Jurkat, Clone E6-1 (cell line): ENCODE data around the gene KCNJ18.
"Not testable (repeated sequence)": the region's sequence is repeated elsewhere in the genome, so short reads cannot be mapped to it uniquely, and the experiment has no call there.

Source experiments
- DNase-seq: peaks from one replicate; pipeline ENCODE4 v3.0.0-alpha.2; 2011; ENCODE audit warnings: low read depth, low spot score
- H3K4me3 ChIP-seq: 2 replicates; pipeline ENCODE4 v1.5.1; 2011; ENCODE audit warnings: mild to moderate bottlenecking, low read length, control low read depth, moderate library complexity

The KCNJ18 gene

DNA sequence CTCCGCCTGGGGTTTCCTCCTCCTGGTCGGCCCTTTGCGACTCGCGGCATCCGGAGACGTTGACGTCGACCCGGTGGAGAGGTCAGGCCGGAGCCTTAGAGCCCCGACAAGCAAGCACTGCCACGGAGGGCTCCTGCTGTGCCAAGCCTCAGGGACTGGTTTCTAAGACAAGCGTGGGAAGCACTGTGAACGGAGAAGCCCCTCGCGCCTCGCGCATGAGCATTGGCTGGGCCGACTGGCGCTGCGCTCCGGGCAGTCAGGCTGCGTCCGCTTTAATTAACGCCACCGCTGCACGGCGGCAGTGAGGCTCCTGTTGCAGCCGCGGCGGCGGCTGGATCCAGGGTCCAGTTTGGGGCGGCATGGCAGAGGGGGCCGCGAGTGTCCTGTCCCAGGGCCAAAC, 10.2 kb upstream of the KCNJ18 start:
- not testable (repeated sequence) for DNase-seq, H3K4me3 ChIP-seq

DNA sequence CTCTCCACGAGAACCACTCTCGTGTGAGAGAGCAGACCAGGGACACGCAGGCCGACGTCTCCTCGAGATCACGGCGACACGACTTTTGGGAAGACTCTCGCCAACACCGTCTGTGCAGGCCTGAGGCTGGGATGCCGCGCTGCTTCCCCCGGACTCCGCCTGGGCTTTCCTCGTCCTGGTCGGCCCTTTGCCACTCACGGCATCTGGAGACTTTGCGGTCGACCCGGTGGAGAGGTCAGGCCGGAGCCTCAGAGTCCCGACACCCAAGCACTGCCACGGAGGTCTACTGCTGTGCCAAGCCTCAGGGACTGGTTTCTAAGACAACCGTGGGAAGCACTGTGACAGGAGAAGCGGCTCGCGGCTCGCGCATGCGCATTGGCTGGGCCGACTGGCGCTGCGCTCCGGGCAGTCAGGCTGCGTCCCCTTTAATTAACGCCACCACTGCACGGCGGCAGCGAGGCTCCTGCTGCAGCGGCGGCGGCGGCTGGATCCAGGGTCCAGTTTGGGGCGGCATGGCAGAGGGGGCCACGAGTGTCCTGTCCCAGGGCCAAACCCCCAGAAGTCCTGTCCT, 9.1 kb upstream of the KCNJ18 start:
- DNase-seq, H3K4me3 ChIP-seq: not testable (repeated sequence)

DNA sequence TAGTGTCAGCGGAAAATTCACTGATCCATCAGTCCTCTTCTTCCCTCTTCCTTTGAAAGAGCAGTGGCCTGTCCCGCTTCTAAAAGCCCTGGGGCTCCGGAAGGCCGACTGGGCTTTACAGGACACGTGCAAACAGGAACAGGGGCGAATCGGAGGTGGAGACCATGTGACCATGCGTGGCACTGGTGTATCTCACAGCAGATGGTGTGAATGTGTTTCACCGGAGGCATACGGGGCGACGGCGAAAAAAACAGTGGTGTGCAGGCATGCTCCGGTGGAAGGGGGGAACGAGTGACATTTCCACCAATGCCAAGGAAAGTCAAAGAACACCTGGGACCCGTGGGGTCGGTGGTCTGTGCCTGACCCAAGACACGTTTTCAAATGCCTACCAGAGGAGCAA, 8.4 kb upstream of the KCNJ18 start:
- DNase-seq, H3K4me3 ChIP-seq: not testable (repeated sequence)

DNA sequence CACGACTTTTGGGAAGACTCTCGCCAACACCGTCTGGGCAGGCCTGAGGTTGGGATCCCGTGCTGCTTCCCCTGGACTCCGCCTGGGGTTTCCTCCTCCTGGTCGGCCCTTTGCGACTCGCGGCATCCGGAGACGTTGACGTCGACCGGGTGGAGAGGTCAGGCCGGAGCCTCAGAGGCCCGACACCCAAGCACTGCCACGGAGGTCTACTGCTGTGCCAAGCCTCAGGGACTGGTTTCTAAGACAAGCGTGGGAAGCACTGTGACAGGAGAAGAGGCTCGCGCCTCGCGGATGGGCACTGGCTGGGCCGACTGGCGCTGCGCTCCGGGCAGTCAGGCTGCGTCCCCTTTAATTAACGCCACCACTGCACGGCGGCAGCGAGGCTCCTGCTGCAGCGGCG, 7.9 kb upstream of the KCNJ18 start:
- DNase-seq, H3K4me3 ChIP-seq: not testable (repeated sequence)

DNA sequence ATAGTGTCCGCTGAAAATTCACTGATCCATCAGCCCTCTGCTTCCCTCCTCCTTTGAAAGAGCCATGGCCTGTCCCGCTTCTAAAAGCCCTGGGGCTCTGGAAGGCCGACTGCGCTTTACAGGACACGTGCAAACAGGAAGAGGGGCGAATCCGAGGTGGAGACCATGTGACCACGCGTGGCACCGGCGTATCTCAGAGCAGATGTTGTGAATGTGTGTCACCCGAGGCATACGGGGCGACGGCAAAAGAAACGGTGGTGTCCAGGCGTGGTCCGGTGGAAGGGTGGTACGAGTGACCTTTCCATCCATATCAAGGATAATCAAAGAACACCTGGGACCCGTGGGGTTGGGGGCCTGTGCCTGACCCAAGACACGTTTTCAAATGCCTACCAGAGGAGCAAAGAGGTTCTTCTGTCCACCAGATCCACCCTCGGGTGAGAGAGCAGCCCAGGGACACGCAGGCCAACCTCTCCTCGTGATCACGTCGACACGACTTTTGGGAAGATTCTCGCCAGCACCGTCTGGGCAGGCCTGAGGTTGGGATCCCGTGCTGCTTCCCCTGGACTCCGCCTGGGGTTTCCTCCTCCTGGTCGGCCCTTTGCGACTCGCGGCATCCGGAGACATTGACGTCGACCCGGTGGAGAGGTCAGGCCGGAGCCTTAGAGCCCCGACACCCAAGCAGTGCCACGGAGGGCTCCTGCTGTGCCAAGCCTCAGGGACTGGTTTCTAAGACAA, 7.1 kb upstream of the KCNJ18 start:
- H3K4me3 ChIP-seq, DNase-seq: not testable (repeated sequence)

DNA sequence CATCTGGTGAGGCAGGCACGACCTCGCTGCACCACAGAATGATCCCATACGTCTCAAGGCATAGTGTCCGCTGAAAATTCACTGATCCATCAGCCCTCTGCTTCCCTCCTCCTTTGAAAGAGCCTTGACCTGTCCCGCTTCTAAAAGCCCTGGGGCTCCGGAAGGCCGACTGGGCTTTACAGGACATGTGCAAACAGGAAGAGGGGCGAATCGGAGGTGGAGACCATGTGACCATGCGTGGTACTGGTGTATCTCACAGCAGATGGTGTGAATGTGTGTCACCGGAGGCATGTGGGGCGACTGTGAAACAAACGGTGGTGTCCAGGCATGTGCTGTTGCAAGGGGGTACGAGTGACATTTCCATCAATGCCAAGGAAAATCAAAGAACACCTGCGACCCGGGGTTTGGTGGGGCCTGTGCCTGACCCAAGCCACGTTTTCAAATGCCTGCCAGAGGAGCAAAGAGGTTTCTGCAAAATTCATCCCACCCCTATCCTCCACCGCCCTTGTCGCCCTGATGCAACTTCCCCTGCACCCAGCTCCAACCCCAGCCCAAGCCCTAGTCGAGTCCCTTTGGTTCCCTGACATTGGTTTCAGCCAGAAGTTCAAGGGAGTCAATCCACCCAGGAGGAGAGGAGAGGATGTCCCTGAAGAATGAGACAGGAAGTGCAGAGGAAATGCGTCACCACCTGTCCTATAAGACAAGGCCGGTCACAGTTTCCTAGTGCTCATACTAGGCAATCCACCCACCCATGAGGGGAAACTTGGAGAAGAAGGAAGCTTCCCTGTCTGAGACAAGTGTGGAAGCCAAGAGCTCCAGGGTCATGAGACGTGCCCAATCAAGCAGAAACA, 5.9 kb upstream of the KCNJ18 start:
- no peak overlapping the region for H3K4me3 ChIP-seq
- DNase-seq, result no peak

DNA sequence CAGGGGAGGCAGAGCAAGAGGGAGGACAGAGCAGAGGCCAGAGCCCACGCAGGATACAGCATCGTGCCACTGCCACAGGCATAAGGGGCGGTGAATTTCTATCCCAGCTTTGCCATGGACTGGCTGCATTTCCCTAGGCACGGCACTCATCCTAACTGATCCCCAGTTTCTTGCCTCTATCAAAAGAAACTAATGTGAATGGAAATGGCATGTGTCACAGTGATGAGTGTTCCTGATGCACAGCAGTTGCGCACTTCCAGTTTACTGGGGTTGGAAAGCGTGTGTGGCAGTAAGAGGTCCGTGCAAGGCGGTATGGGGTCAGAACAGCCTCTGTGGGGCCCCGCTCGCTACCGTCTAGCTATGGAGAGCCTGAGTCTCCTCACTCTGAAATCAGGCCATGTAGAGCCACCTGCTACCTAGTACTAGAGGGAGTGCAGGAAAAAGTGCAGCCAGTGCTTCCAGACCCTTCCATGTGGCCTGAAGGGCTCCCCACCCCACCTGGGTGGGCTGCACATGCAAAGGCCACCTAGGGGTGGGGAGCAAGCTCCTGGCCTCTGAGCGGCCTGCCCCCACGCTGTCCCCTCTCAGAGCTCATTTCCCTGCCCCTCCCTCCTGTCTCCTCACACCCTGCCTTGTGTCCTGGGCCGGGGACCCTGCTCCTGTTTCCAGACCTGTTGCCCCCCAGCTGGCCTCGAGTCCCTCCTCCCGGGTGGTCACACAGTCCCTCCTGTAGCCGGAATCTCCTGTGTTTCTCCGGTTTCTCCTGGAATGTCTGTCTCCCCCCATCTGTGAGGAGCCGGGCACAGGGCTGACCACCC, 5.0 kb upstream of the KCNJ18 start:
- DNase-seq, result no peak

DNA sequence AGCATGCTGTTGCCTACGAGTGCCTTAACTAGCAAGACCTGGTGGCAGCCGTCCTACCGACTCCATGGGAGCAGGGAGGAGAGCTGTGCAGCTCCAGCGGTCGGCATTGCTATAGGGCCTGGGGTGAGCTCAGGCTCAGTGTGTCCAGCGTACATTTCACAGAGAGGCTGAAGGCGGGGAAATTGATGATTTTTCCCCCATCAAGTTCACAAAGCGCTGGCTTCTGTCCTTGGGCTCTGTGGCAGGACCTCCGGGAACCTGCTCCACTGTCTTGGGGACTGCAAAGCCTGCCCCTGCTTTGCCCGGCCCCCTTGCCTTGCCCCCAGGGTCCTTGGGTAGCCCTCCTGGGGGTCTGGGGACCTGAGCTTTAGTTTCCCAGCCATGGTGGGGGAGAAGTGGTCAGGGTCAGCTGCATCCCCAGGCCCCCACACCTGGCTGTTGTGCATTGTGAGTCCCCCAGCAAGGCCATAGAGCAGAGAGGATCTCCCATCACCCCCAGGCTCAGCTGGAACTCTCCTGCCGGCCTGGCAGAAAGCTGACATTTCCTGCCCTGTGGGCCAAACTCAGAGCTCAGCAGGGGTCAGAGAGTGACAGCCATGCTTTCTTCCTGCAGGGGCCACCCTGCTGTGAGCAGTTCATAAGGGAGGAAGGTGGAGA, 3.9 kb upstream of the KCNJ18 start:
- DNase-seq, result no peak

More for the DNA sequence above, 5.0 kb upstream of the KCNJ18 start:
- no peak overlapping the region for H3K4me3 ChIP-seq

DNA sequence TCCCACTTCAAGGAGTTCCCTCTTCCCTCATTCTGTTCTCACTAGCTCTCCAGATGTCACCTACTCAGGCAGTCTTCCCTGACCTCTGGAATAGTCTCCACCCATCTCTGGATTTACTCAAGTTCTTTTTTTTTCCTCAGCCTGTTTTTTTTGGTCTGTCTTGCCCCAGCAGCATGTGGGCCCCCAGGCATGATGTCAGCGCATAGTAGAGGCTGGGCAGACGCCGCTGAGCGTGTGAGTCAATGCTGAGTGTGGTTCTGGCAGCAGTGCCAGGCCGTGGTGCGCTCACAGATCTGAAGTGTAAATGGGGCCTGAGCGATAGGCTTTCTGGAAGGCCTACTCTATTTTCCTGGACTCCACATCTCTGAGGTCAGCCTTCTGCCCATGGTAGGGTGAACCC, 2.7 kb upstream of the KCNJ18 start:
- no peak for DNase-seq

More for the DNA sequence above, 3.9 kb upstream of the KCNJ18 start:
- H3K4me3 ChIP-seq, result no peak overlapping the region

DNA sequence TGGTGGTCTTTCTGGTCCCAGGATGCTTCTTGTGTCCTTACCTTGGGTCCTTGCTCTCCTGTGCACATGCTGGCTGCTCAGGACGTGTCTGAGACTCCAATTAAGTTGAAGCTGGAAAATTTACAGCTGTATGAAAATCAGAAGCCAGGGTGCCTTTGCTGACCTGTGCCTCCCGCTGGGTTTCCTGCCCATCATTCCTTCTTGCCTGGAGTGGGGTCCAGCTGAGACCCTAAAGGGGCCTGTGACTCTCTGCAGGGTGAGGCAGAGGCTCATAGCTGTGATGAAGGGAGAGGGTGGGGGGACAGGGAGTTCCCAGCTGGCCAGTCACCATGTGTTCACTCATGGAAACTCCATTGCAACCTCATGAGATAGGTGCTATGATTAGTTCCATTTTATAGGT, 1.5 kb upstream of the KCNJ18 start:
- H3K4me3 ChIP-seq, DNase-seq: not testable (repeated sequence)

More for the DNA sequence above, 2.7 kb upstream of the KCNJ18 start:
- no peak overlapping the region for H3K4me3 ChIP-seq

DNA sequence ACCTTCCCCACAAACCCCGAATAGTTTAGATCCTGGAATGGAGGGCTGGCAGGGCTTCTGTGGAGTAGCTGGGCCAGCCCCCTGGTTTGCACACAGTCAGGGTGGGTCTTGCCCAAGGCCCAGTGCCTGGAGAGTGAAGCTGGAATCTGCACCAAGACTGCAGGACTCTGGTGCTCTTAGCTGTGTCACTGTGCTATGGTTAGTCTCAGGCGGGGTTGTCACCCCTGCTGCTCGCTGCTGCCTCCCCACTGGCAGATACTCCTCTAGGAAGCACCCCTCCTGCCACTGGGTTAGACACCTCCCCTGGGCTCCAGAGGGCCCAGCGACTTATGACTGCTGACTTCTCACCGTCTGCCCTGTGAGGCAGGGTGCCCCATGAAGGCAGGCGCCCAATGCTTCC, 842 bp upstream of the KCNJ18 start:
- DNase-seq, H3K4me3 ChIP-seq: not testable (repeated sequence)

DNA sequence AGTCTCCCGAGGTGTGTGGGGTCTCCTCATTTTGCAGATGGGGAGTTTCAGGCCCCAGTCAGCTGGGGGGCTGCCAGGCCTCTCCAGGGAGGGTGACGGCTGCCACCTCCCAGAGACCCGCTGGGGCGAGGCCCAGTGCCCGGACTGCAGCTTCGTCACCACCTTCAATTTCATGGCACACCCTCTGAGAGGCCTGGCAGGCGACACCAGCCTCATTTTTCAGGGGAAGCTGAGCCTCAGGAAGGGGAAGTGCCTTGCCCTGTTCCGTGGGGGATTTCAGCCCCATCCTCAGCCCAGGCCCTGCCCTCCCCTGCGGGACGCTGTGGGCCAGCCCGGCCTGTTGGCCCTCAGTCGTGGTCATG, 362 bp downstream of the KCNJ18 start:
- DNase-seq, H3K4me3 ChIP-seq: not testable (repeated sequence)

DNA sequence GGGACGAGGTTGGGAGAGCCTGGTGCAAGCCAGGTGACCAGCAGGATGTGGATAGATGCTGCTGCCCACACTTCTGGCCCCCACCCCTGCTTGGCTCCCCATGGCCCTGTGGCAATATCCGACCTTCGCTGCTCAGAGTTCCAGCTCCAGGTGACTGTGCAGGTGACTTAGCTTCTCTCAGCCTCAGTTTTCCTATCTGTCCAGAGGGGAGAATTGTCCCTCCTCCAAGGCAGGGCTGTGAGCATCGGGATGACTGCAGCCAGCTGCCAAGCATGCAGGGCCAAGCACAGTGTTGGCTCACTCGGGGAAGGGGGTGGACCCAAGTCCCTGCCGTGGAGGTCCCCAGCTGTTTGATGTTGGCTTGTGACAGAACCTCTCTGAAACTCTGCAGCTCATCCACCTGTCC, 1.1 kb downstream of the KCNJ18 start:
- DNase-seq, H3K4me3 ChIP-seq: not testable (repeated sequence)

DNA sequence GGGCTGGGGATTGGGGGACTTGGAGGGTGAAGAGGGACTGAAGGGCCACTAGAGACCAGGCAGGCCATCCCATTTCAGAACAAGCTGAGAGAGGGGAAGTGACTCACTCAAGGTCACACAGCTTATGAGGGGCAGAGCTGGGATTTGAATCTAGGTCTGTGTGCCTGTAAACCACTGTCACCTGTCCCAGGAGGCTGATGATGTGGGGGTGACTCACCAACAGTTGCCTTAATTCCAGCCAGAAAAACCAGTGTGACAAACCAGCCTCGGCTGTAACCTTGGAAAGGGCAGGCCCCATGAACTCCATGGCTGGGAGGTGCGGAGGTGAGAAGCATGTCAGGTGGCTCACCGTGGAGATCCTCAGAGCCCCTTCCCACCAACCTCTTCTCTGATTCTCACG, 1.6 kb downstream of the KCNJ18 start:
- not testable (repeated sequence) for DNase-seq, H3K4me3 ChIP-seq

DNA sequence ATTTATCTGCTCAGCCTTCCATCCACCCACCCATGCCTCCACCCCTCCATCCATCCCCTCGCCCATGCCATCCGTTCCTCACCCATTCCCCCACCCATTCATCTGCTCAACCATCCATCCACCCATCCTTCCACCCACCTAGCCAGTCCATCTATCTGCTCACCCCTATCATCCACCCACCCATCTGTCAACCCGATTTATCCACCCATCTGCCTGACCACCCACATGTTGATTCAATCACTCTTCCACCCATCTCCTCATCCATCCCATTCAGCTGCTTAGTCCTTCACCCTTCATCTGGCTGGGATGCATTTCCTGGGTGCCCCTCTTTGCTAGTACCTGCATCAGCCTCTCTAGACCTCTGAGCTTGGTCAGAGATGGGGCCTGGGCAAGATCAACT, 3.9 kb downstream of the KCNJ18 start:
- H3K4me3 ChIP-seq, DNase-seq: not testable (repeated sequence)

DNA sequence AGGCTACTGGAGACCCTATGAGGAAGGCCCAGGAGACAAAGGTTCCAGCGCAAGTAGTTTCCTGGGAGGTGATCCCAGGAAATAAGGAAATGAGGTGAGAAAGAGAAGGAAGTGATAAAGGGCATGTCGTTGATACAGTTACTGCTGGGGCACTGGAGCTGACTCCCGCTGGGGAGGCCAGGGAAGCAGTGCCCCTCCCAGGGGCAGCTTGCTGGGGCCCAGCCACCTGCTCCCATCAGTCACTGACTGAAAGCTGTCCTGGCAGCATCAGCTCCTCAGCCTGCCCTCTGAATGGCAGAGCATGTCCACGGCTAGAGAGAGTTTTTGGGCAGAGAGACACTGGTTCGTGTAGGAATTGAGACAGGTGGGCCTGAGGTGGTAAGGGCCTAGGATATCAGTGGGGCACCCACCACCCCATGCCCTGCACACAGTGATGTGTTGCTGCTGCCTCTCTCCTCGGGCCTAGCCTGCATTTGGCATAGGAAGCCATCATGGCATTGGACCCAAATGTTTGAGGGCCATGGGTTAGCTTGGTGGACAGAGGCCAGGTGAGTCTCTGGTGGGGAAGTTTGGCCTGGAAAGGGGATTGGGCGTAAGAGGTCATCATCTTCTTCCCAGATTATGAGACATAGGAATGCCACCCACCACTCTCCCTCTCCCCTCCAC, 4.7 kb downstream of the KCNJ18 start:
- H3K4me3 ChIP-seq, DNase-seq: not testable (repeated sequence)

DNA sequence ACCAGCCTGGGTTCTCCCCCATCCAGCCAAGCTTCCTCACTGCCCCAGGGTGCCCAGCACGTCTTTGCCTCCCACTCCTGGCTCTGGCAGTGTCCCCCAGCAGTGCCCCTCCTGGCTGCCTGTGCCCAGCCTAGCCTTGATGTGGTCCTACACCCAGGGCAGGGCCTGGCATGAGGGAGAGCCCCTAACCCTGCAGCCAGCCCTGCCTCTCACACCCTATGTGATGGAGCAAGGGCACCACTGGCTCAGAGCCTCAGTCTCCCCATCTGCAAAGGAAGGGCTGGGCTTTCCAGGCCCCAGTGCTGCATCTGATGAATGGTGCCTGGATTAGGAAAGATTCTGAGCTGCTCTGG, 5.2 kb downstream of the KCNJ18 start:
- DNase-seq, H3K4me3 ChIP-seq: not testable (repeated sequence)

DNA sequence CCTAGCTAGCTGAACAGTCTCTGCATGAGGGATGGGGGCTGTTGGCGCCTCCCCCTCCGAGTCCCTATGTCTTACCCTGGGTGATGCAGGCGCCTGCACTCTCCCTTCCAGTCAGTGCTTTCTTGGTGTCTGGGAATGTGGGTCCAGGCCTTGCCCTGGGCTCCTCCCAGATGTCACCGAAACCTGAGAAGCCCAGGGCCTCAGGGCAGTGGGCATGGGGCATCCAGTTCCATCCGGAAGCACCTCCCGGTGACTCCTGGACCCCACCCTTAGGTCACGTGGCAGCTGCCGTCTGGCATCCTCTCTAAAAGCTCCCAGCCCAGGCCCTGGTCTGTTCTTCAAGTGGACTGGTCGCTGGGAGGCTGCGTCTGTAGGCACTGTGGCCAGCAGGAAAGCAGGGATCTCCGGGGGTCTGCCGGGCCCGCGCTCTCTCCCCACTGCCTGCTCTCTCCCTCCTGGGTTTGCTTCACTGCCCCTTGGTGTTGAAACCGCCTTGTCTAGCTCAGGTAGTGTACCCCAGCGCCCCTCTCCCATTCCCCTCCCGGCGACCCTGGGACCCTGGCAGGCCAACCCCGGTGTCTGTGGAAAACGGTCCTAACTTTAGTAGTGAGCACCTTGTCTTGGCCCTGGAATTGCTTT, 6.2 kb downstream of the KCNJ18 start:
- H3K4me3 ChIP-seq, DNase-seq: not testable (repeated sequence)
